ENCODE data around the gene NOX4.

- no peak for TF ChIP-seq CTCF (IDR thresholded peaks at IDR 0.05)
- no peak for TF ChIP-seq POLR2A (IDR thresholded peaks at IDR 0.05)
- no peak for TF ChIP-seq POLR2AphosphoS5 (IDR thresholded peaks at IDR 0.05)
- TF ChIP-seq EP300 (IDR thresholded peaks at IDR 0.05): no peak
Measured at GRCh38 chr11:89503422-89503821, 12.2 kb upstream of the NOX4 start.

Data from stomach (tissue), 4 donors.